ENCODE results near the gene S100PBP. TPM values are rescaled to one million over a fixed set of nuclear protein-coding genes. Genes with fewer than 3 reads are reported as not detected.

S100PBP gene
- total and polyA plus RNA-seq, 10 of the 15 experiments (the other 5 are each of a cell fraction or from before 2014, with no cell fraction given), result 17.0 to 98.3 (median 40.6) TPM

GRCh38 chr1:32878637-32879041 is 61.2 kb downstream of the S100PBP start:
- no peaks in the 10 kb centered on the region for H3K79me2 ChIP-seq (ENCODE audit: control insufficient read depth, insufficient read depth, low read length)
- SMC1A ChIA-PET (ENCODE audit: uncharacterized antibody, unreplicated experiment), result interaction anchor here (1.0 kb wide), 1 partner anchor 173 kb away, joined by 3 read pairs; no protein-coding TSS in a partner anchor
- no TSS peak for BruUV-seq (replicated peaks)
- H3K36me3 ChIP-seq (ENCODE audit: control insufficient read depth in 2 of 2, insufficient read depth in 2 of 2, low read length in 1 of 2), result no peaks in the 10 kb centered on the region
- RAD21 ChIA-PET (ENCODE audit: unreplicated experiment), result interaction anchor here (0.7 kb wide), 1 partner anchor 358 kb away, joined by 4 read pairs; no protein-coding TSS in a partner anchor
- in situ Hi-C loops (cut with MboI), result no loop called here
- H3K4me3 ChIP-seq, result no peak overlapping the region
- WGBS (ENCODE audit: insufficient coverage, insufficient replicate concordance, low lambda C conversion rate, missing lambda C conversion rate), result 40% methylated on average over 5 of the region's 5 CpGs
- no peak for FAIRE-seq
- TF ChIP-seq USF1 (IDR thresholded peaks at IDR 0.05; ENCODE audit: borderline replicate concordance, extremely low read length, insufficient read depth, low read depth, low read length) (no peak), CBX5 (IDR thresholded peaks at IDR 0.05; ENCODE audit: low read depth) (no peak), TCF12 (IDR thresholded peaks at IDR 0.05; ENCODE audit: low read depth, low read length) (no peak), RELA (IDR thresholded peaks at IDR 0.05; ENCODE audit: borderline replicate concordance, partially characterized antibody) (no peak), FOS (IDR thresholded peaks at IDR 0.05; ENCODE audit: borderline replicate concordance, extremely low read depth, insufficient read length) (no peak), SIX5 (IDR thresholded peaks at IDR 0.05; ENCODE audit: low read depth, low read length, severe bottlenecking) (no peak), TAF1 (IDR thresholded peaks at IDR 0.05; ENCODE audit: borderline replicate concordance, low read depth, low read length) (no peak), MTA2 (IDR thresholded peaks at IDR 0.05; ENCODE audit: low read depth) (no peak), ZNF207 (IDR thresholded peaks at IDR 0.05; ENCODE audit: borderline replicate concordance) (no peak), POLR2A (IDR thresholded peaks at IDR 0.05; ENCODE audit: low read depth, low read length) (no peak), PBX3 (IDR thresholded peaks at IDR 0.05; ENCODE audit: insufficient replicate concordance, low read depth, low read length) (no peak), CREM (IDR thresholded peaks at IDR 0.05; ENCODE audit: low read depth) (no peak), GATAD2B (conservative IDR thresholded peaks at IDR 0.05; ENCODE audit: low read depth) (no peak), FOXM1 (IDR thresholded peaks at IDR 0.05; ENCODE audit: low read depth, low read length) (no peak), MLLT1 (IDR thresholded peaks at IDR 0.05) (no peak), EGR1 (IDR thresholded peaks at IDR 0.05; ENCODE audit: borderline replicate concordance in 1 of 2, low read depth in 2 of 2, low read length in 2 of 2) (no peak)
- H3K27me3 ChIP-seq (replicated peaks in 1 of 2; ENCODE audit: control insufficient read depth in 2 of 2, insufficient read depth in 2 of 2, low read length in 1 of 2), result no peaks in the 10 kb centered on the region
- DNase-seq (ENCODE audit: low read depth, low spot score), result no peak
- H3K27ac ChIP-seq (ENCODE audit: control insufficient read depth, insufficient read depth), result no peak overlapping the region
- no peaks in the 10 kb centered on the region for H3K9me3 ChIP-seq (replicated peaks; ENCODE audit: control insufficient read depth, insufficient read depth, low read length)
- intact Hi-C loops (cut with micrococcal nuclease; ENCODE audit: unreplicated experiment), result loop anchor here (10.0 kb wide), 1 partner anchor 354 kb away; no protein-coding TSS in a partner anchor
- H3K9ac ChIP-seq (ENCODE audit: control insufficient read depth, insufficient read depth, low read length), result no peak overlapping the region
- H3K4me2 ChIP-seq (ENCODE audit: control insufficient read depth, insufficient read depth), result no peak overlapping the region
- peaks cover 10% of the 10 kb centered on the region for H3K4me1 ChIP-seq (ENCODE audit: control insufficient read depth, insufficient read depth, low read length)
- CTCF ChIA-PET, result interaction anchor here (0.6 to 1.4 kb wide), 6 partner anchors 38 to 667 kb away, joined by 3 to 11 read pairs (median 3); no protein-coding TSS in a partner anchor
- no peak for ATAC-seq
- POLR2A ChIA-PET, result interaction anchor here (0.6 kb wide), 1 partner anchor 196 kb away, joined by 5 read pairs; no protein-coding TSS in a partner anchor
- H2AFZ ChIP-seq (ENCODE audit: control insufficient read depth, low read depth, low read length), result no peak overlapping the region
- no peaks in the 10 kb centered on the region for H4K20me1 ChIP-seq (ENCODE audit: control insufficient read depth, insufficient read depth)

Data from GM12878 (cell line).